ENCODE results near the gene MALRD1.

DNA sequence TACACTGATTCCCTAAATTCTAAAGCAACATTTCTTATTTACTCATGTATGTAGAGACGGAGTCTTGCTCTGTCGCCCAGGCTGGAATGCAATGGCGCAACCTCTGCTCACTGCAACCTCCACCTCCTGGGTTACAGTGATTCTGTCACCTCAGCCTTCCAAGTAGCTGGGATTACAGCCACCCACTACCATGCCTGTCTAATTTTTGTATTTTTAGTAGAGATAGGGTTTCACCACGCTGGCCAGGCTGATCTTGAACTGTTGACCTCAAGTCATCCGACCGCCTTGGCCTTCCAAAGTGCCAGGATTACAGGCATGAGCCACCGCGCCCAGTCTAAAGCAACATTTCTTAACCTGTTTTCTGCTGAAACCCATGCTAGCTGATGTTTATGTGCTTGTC lies 540.0 kb downstream of the MALRD1 start:
- TF ChIP-seq POLR2A (IDR thresholded peaks at IDR 0.05; ENCODE audit: low read depth, low read length) (no peak), TAF1 (IDR thresholded peaks at IDR 0.05; ENCODE audit: low read depth, low read length) (no peak), SPI1 (IDR thresholded peaks at IDR 0.05; ENCODE audit: low read depth, low read length) (no peak), POLR2AphosphoS5 (IDR thresholded peaks at IDR 0.05; ENCODE audit: low read depth, low read length) (no peak), PAX5 (IDR thresholded peaks at IDR 0.05; ENCODE audit: insufficient read depth, low read length, severe bottlenecking) (no peak), POU2F2 (IDR thresholded peaks at IDR 0.05; ENCODE audit: low read depth, low read length) (no peak)

Measured in GM12891 (cell line).